HG03097 (cell line): ENCODE data around the gene RAB11B.
"Not testable (repeated sequence)": the region's sequence is repeated elsewhere in the genome, so short reads cannot be mapped to it uniquely, and the experiment has no call there.

Source experiments
- ATAC-seq: cut with Tn5 transposase; IDR thresholded peaks from one replicate; pipeline ENCODE4 v1.9.1; 2021; ENCODE audit not compliant: unreplicated experiment, low FRiP score

RAB11B gene

DNA sequence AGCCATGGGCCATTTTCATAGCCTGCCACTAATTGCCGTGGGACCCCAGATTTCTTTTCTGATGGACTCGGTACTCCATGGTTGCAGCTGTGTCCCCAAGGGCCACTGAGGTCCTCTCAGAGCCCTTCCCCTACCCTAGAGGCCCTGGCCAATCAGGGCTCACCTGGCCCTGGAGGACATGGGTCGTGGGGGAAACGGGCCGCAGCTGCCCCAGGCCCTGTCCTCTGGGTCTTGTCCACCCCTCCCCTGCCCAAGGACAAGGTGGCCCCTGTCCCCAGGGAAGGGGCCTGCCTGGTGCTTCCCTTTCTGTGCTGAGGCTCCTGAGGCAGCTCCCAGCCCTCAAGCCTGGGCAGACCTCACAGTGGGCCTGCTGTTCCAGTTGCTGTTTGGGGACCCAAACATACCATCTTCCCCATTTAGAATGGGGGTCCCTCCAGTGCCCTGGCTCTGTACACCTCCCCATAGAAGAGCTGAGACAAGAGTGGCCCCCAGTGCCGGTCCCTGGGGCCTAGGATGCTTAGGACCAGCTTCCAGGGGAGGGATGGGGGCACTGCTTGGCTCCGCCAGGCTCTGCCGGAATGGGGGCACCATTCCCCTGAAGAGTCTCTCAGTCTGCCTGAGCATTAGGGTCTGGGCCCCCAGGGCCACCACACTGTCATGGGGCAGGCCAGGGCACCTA, 3.2 kb downstream of the RAB11B start:
- no peak for ATAC-seq

DNA sequence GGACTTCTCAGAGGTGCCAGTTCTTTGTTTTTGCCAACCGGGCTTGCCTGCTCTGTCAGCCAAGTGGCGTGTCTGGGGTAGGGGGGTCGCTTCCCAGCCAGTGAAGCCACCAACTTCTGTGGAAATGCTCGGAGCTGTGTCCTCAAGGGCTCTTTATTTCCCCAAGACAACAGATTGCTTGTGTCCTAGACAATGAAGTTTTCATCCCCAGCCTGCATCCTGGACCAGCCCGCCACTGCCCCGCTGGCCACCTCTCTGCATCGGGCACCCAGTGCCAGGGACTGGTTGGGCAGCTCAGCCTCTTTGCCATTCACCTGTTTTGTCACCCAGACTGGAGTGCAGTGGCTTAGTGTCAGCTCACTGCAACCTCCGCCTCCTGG, 3.7 kb downstream of the RAB11B start:
- ATAC-seq: no peak

- ATAC-seq: no peak
Measured at GRCh38 chr19:8395621-8396082, 5.5 kb downstream of the RAB11B start.

- ATAC-seq: no peak
Measured at GRCh38 chr19:8396185-8396562, 6.0 kb downstream of the RAB11B start.

DNA sequence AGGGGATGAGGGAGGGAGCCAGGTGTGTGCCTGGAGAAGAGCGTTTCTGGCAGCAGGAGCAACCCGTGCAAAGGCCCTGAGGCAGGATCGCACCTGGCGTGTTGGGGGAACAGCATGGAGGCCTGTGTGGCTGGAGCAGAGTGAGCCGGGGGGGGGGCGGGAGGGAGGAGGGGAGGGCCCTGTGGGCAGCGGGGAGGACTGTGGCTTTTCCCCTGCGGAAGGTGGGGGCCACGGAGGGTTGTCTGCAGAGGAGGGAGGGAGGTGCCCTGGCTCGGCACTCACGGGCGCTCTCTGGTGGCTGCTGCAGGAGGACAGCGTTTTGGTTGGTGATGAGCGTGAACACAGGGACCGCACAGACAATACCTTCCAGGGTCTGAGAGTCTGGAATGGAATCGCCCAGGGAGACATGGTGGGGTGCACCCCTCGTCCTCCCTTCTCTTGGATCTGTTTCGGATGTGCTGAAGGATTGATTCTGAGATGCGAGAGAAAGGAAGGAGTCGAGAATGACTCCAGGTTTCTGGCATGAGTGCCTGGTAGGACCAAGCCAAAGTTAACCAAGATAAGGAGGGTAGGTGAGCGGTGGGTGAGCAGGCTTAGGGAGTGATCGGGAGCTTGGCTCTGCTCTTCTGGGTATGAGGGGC, 6.5 kb downstream of the RAB11B start:
- ATAC-seq: no peak

DNA sequence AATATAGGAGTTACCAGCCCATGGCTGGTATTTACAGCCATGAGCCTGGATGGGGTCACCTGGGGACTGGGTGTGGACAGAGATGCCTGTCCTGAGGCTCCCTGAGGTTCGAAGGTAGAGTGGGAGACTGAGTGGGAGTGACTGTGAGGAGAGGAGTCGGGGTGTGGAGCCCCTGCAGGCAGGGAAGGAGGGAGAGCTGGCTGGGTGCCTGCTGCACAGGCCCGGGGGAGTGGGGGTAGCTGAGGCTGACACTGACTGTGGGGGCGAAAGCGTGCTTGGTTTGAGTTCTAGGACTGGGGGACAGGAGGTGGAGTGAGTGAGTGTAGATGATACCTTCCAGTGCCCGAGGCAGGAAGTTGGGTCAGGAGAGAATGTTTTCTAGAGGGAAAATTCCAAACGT, 7.1 kb downstream of the RAB11B start:
- no peak for ATAC-seq

- no peak for ATAC-seq
Measured at GRCh38 chr19:8397746-8398310, 7.7 kb downstream of the RAB11B start.

DNA sequence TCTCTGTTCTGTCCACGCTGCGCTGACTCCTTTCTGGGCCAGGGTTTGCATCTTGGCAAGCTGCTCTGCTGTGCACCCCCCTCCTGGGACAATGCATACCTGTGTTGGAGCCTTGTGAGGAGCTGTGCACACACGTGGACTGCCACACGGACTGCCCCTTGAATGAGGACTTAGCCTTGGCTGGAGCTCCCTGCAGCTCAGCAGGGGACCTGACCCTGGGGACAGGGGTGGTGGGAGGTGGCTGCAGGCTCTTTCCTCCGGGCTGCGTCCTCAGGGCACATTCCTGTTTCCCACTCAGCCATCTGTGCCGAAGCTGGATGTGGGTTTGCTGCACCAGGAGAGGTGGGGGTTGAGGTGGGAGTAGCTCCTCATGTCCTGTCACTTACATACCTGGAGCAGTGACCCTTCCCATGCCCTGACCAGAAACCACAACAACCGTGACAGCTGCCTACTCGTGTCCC, 8.2 kb downstream of the RAB11B start:
- ATAC-seq: no peak

GRCh38 chr19:8399681-8400188, 9.6 kb downstream of the RAB11B start:
- no peak for ATAC-seq

GRCh38 chr19:8401981-8402411, 11.8 kb downstream of the RAB11B start:
- no peak for ATAC-seq

- ATAC-seq: no peak
Measured at GRCh38 chr19:8403098-8403819, 13.1 kb downstream of the RAB11B start.

DNA sequence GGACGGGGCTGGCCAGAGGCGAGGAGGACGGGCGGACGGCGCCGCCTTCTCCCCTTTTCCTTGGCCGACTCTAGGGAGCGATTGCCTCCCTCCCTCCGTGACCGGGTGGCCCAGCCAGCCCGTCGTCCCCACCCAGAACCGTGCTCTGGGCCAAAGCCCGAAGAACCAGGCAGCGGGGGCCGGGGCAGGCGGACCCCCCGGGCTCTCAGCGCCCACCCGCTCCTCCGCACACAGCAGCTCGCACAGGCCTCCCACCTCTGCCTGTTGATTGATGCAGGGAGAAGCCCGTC, 13.6 kb downstream of the RAB11B start:
- ATAC-seq: no peak

DNA sequence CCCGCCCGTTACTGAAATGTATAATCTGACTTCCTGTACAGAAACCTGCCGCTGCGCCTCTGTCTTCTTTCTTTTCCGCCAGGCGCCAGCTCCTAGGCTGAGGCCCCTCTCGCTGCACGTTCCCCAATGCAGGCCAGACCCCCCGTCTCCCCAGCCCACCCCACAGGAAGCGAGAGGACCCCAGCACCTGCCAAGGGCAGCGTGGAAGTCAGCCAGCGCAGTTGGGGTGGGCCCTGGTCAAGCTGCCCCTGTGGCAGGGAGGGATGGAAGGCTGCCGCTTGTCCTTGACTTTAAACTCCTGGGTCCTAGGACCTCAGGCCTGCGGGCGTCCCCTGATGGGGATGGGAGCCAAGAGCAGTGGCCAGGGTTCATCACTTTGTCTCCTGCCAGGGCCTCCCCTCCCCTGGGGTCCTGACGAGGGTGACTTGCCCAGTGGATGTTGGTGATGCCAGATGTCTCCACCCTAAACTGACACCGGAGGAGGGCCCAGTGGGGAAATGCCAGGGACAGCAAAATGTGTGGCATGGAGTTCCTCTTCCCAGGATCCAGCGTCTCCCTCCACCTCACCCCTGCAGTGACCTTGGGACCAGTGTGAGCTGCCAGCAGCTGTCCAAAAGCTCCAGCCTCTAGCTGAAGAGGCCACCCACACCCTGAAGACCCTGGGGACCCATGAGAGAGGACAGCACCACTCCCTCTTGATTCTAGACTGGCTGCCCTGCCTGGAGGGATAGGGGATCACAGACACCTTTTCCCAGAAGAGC, 14.4 kb downstream of the RAB11B start:
- no peak for ATAC-seq

DNA sequence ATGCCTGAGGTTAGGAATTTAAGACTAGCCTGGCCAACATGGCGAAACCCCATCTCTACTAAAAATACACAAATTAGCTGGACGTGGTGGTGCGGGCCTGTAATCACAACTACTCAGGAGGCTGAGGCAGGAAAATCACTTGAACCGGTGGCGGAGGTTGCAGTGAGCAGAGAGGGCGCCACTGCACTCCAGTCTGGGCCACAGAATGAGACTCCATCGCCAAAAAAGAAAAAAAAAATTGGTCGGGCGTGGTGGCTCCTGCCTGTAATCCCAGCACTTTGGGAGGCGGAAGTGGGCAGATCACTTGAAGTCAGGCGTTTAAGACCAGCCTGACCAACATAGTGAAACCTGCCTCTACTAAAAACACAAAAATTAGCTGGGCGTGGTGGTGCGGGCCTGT, 20.6 kb downstream of the RAB11B start:
- not testable (repeated sequence) for ATAC-seq

DNA sequence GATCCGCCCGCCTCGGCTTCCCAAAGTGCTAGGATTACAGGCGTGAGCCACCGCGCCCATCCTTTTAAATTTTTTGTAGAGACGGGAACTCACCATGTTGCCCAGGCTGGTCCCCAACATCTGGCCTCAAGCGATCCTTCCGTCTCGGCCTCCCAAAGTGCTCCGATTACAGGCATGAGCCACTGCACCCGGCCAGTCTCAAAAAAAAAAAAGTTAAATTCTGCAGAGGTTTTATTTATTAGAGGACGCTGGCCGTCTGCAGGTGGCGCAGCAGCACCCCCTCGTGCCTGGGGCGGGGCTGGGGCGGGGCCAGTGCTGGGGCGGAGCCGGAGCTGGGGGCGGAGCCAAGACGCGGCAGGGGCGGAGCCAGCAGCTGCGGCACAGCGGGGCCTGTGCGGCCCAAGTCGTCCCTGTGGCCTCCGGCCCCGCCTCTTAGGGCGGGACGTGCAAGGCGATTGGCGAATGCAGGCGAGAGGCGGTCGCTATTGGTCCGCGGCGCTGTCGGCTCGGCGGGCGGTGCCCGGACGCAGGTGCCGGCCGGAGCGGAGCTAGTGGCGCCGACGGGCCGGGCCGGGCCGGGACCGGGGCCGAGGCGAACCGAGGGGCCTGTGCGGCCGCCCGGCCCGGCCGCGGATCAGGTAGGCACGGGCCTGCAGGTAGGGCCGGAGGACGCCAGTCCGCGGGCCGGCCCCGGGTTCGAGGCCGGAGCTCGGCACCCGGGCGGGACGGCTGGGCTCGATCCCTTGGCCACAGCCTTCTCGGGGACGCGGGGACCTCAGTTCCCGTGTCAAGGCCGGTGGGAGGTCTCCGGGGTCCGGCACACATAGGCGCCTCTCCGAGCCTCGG, 22.8 kb downstream of the RAB11B start, which contains the start of gene MARCHF2:
Gene MARCHF2, plus strand, starts transcription at position 523 of the 846 bp plus-strand sequence. CDS start 8,536 bp downstream, outside the sequence.
- ATAC-seq: peak; percentile 98

DNA sequence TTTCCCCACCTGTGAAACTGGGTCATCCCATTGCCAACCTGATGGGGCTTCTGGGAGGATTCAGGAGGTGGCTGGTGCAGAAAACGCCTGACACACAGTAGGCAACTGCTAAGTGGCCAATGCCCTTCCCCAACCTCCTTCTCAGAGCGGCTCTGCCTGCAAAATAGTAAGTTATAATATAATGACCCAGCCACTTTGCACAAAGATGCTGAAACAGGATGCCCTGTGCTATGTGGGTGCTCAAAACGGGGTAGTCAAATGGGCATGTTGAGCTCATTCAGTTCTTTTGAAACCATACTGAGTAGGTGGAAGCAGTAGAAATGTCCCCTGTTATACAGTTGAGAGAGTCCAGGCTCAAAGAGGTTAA, 23.5 kb downstream of the RAB11B start:
- ATAC-seq: no peak

DNA sequence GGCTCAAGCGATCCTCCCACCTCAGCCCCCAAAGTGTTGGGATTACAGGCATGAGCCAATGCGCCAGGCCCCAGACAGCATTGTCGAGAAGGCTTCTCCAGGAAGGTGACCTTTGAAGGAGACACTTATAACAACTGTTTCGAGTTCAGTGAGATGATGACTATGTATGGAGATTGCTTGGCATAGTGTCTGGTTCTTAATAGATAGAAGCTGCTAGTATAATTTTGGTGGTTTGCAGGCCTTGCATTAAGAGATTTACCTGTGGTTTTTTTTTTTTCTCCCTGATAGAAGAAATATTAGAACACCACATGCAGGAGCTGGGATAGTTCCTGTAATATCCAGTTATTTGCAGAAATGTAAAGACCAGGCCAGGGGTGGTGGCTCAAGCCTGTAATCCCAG, 26.6 kb downstream of the RAB11B start:
- no peak for ATAC-seq

- no peak for ATAC-seq
Measured at GRCh38 chr19:8421484-8422461, 31.6 kb downstream of the RAB11B start.
